HepG2 (cell line): Measurements from ENCODE around the gene OSGIN1. TPM values are rescaled to one million over a fixed set of nuclear protein-coding genes. Genes with fewer than 3 reads are reported as not detected.

Source experiments
- GATA4 ChIP-seq: sonication (generic); IDR thresholded peaks from 2 replicates; pipeline ENCODE4 v1.6.1; 2016; ENCODE audit warnings: antibody characterized with exemption, low read depth, borderline replicate concordance
- HES4 ChIP-seq: sonication (generic); formaldehyde crosslinking; IDR thresholded peaks from 2 replicates; pipeline ENCODE4 v1.9.0; 2021; ENCODE audit warnings: mild to moderate bottlenecking, missing genetic modification reagents, borderline replicate concordance
- IKZF4 ChIP-seq: sonication (generic); formaldehyde crosslinking; IDR thresholded peaks from 2 replicates; pipeline ENCODE4 v1.5.1; 2020; ENCODE audit warnings: borderline replicate concordance, mild to moderate bottlenecking, low read depth, missing genetic modification reagents; ENCODE audit errors: not compliant biosample characterization
- RFXANK ChIP-seq: IDR thresholded peaks from 2 replicates; pipeline ENCODE4 v1.6.1; 2016
- SMAD1 ChIP-seq: sonication (generic); formaldehyde crosslinking; IDR thresholded peaks from 2 replicates; pipeline ENCODE4 v1.4.0; 2020; ENCODE audit warnings: missing genetic modification reagents, low read depth, mild to moderate bottlenecking, borderline replicate concordance
- TEAD3 ChIP-seq: optimal IDR thresholded peaks from 2 replicates; pipeline ENCODE3; 2016; ENCODE audit warnings: borderline replicate concordance
- ZNF230 ChIP-seq: sonication (generic); formaldehyde crosslinking; IDR thresholded peaks from 2 replicates; pipeline ENCODE4 v1.4.0; 2020; ENCODE audit warnings: mild to moderate bottlenecking, missing genetic modification reagents
- ZNF3 ChIP-seq: IDR thresholded peaks from 2 replicates; pipeline ENCODE4 v1.7.0; 2017; ENCODE audit warnings: inconsistent platforms
- ZNF530 ChIP-seq: sonication (generic); formaldehyde crosslinking; IDR thresholded peaks from 2 replicates; pipeline ENCODE4 v1.5.0; 2020; ENCODE audit warnings: low read depth, mild to moderate bottlenecking, missing genetic modification reagents
- ZNF569 ChIP-seq: sonication (generic); formaldehyde crosslinking; IDR thresholded peaks from 2 replicates; pipeline ENCODE4 v1.5.0; 2020; ENCODE audit warnings: mild to moderate bottlenecking, missing genetic modification reagents, moderate library complexity, borderline replicate concordance
- ZNF878 ChIP-seq: sonication (generic); formaldehyde crosslinking; IDR thresholded peaks from 2 replicates; pipeline ENCODE4 v1.8.1; 2023; ENCODE audit warnings: mild to moderate bottlenecking, missing genetic modification reagents, moderate library complexity
- polyA plus RNA-seq, 8 experiments: library from polyadenylated mRNA; depleted of rRNA in 3 of 8; stranded (reverse) in 7 of 8; unstranded in 1 of 8; fragments of >200 nt; fragmentation: Illumina TruSeq in 4 of 8; extraction: Trizol in 4 of 8; gene quantifications; 2 replicates each; pipeline versions ENCODE4 v1.2.1 to v1.2.3, GENCODE V29; 2011 to 2016; ENCODE audit warnings: low read depth in 4 of 8, missing spikeins in 1 of 8, mixed read lengths in 1 of 8; ENCODE audit not compliant: insufficient read depth in 1 of 8
- total RNA-seq, 5 experiments: library from RNA; depleted of rRNA; stranded (reverse); fragments of >200 nt; fragmentation: Illumina TruSeq; extraction: Trizol; gene quantifications; 2 replicates each; pipeline ENCODE4 v1.2.3, GENCODE V29; 2016; ENCODE audit warnings: low read depth in 1 of 5
- TF ChIP-seq, protein P1 (sequence below): sonication (generic); formaldehyde crosslinking; IDR thresholded peaks from 2 replicates; pipeline ENCODE4 v1.5.0; 2020; ENCODE audit warnings: mild to moderate bottlenecking, missing genetic modification reagents
- TF ChIP-seq, protein P2 (sequence below): sonication (generic); formaldehyde crosslinking; IDR thresholded peaks from 2 replicates; pipeline ENCODE4 v1.5.0; 2020; ENCODE audit warnings: mild to moderate bottlenecking, missing genetic modification reagents, moderate library complexity
- TF ChIP-seq, protein P3 (sequence below): sonication (generic); formaldehyde crosslinking; IDR thresholded peaks from 2 replicates; pipeline ENCODE4 v1.5.0; 2020; ENCODE audit warnings: mild to moderate bottlenecking, missing genetic modification reagents
- TF ChIP-seq, protein P4 (sequence below): IDR thresholded peaks from 2 replicates; pipeline ENCODE4 v1.6.1; 2016; ENCODE audit warnings: missing biosample characterization, missing genetic modification reagents, low read depth
- TF ChIP-seq, protein P5 (sequence below): sonication (generic); formaldehyde crosslinking; IDR thresholded peaks from 2 replicates; pipeline ENCODE4 v1.8.0; 2022; ENCODE audit warnings: mild to moderate bottlenecking, missing genetic modification reagents, borderline replicate concordance
- TF ChIP-seq, protein P6 (sequence below): IDR thresholded peaks from 2 replicates; pipeline ENCODE4 v1.6.1; 2012; ENCODE audit warnings: inconsistent platforms

The OSGIN1 gene
- total and polyA plus RNA-seq, 2 of the 13 experiments (the other 11 are each of a cell fraction or from before 2014, with no cell fraction given), result 20.5 to 27.1 TPM

DNA sequence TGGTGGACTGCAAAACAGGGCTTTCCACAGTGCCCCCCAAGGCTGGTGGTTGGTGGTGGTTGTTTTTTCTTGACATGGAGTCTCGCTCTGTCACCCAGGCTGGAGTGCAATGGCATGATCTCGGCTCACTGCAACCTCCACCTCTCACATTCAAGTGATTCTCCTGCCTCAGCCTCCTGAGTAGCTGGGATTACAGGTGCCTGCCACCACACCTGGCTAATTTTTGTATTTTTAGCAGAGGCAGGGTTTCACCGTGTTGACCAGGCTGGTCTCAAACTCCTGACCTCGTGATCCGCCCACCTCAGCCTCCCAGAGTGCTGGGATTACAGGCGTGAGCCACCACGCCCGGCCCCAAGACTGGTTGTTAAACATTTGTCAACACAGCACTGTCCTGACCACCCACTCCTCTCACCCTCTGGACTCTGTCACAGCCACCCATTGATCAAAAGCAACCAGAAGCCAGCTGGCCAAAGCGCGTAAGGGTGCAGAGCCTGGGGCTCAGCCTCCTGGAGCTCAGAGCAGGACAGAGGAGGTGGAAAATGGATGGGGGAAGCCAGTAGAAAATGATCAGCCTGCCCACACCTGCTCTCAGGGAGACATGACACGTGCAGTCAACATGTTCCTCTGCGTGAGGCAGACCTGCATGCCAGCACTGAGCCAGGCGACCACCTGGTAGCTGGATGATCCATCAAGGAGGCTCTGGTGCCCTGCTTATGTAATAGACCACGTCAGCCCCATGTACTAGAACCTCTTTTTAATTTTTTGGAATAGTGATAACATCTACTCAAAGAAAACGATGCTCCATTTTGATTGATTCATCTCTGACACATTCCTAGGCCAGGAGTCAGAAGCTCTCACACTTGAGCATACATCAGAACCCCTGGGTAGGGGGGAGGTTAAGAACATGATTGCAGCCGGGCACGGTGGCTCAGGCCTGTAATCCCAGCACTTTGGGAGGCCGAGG, 14.8 kb upstream of the OSGIN1 start (continued):
- TF ChIP-seq, protein P1, sequence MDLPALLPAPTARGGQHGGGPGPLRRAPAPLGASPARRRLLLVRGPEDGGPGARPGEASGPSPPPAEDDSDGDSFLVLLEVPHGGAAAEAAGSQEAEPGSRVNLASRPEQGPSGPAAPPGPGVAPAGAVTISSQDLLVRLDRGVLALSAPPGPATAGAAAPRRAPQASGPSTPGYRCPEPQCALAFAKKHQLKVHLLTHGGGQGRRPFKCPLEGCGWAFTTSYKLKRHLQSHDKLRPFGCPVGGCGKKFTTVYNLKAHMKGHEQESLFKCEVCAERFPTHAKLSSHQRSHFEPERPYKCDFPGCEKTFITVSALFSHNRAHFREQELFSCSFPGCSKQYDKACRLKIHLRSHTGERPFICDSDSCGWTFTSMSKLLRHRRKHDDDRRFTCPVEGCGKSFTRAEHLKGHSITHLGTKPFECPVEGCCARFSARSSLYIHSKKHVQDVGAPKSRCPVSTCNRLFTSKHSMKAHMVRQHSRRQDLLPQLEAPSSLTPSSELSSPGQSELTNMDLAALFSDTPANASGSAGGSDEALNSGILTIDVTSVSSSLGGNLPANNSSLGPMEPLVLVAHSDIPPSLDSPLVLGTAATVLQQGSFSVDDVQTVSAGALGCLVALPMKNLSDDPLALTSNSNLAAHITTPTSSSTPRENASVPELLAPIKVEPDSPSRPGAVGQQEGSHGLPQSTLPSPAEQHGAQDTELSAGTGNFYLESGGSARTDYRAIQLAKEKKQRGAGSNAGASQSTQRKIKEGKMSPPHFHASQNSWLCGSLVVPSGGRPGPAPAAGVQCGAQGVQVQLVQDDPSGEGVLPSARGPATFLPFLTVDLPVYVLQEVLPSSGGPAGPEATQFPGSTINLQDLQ (CRISPR knock-in tag), result no peak
- TF ChIP-seq ZNF530 (CRISPR knock-in tag) (no peak), TEAD3 (CRISPR knock-in tag) (no peak), ZNF878 (no peak), IKZF4 (no peak), ZNF230 (CRISPR knock-in tag) (no peak), HES4 (no peak), ZNF569 (no peak), RFXANK (CRISPR knock-in tag) (no peak), SMAD1 (CRISPR knock-in tag) (no peak), GATA4 (no peak), ZNF3 (CRISPR knock-in tag) (no peak)
- TF ChIP-seq, protein P2, sequence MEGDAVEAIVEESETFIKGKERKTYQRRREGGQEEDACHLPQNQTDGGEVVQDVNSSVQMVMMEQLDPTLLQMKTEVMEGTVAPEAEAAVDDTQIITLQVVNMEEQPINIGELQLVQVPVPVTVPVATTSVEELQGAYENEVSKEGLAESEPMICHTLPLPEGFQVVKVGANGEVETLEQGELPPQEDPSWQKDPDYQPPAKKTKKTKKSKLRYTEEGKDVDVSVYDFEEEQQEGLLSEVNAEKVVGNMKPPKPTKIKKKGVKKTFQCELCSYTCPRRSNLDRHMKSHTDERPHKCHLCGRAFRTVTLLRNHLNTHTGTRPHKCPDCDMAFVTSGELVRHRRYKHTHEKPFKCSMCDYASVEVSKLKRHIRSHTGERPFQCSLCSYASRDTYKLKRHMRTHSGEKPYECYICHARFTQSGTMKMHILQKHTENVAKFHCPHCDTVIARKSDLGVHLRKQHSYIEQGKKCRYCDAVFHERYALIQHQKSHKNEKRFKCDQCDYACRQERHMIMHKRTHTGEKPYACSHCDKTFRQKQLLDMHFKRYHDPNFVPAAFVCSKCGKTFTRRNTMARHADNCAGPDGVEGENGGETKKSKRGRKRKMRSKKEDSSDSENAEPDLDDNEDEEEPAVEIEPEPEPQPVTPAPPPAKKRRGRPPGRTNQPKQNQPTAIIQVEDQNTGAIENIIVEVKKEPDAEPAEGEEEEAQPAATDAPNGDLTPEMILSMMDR (CRISPR knock-in tag), result no peak
- TF ChIP-seq, protein P3, sequence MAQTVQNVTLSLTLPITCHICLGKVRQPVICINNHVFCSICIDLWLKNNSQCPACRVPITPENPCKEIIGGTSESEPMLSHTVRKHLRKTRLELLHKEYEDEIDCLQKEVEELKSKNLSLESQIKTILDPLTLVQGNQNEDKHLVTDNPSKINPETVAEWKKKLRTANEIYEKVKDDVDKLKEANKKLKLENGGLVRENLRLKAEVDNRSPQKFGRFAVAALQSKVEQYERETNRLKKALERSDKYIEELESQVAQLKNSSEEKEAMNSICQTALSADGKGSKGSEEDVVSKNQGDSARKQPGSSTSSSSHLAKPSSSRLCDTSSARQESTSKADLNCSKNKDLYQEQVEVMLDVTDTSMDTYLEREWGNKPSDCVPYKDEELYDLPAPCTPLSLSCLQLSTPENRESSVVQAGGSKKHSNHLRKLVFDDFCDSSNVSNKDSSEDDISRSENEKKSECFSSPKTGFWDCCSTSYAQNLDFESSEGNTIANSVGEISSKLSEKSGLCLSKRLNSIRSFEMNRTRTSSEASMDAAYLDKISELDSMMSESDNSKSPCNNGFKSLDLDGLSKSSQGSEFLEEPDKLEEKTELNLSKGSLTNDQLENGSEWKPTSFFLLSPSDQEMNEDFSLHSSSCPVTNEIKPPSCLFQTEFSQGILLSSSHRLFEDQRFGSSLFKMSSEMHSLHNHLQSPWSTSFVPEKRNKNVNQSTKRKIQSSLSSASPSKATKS (CRISPR knock-in tag), result no peak
- TF ChIP-seq, protein P4, sequence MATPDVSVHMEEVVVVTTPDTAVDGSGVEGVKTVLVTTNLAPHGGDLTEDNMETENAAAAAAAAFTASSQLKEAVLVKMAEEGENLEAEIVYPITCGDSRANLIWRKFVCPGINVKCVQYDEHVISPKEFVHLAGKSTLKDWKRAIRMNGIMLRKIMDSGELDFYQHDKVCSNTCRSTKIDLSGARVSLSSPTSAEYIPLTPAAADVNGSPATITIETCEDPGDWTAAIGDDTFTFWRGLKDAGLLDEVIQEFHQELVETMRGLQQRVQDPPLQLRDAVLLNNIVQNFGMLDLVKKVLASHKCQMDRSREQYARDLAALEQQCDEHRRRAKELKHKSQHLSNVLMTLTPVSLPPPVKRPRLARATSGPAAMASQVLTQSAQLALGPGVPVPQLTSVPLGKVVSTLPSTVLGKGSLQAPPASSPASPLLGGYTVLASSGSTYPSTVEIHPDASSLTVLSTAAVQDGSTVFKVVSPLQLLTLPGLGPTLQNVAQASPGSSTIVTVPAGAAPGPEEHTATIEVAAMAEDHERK (CRISPR knock-in tag), result no peak
- TF ChIP-seq, protein P5, sequence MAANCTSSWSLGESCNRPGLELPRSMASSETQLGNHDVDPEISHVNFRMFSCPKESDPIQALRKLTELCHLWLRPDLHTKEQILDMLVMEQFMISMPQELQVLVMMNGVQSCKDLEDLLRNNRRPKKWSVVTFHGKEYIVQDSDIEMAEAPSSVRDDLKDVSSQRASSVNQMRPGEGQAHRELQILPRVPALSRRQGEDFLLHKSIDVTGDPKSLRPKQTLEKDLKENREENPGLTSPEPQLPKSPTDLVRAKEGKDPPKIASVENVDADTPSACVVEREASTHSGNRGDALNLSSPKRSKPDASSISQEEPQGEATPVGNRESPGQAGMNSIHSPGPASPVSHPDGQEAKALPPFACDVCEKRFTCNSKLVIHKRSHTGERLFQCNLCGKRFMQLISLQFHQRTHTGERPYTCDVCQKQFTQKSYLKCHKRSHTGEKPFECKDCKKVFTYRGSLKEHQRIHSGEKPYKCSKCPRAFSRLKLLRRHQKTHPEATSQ (CRISPR knock-in tag), result no peak
- TF ChIP-seq, protein P6, sequence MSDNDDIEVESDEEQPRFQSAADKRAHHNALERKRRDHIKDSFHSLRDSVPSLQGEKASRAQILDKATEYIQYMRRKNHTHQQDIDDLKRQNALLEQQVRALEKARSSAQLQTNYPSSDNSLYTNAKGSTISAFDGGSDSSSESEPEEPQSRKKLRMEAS, result no peak
